GM20431 (cell line): Measurements from ENCODE around the gene THRB.
"Not testable (repeated sequence)": the region's sequence is repeated elsewhere in the genome, so short reads cannot be mapped to it uniquely, and the experiment has no call there.

ENCODE experiments used
- in situ Hi-C: fragments of 300-500 bp; cut with MseI, MboI; formaldehyde crosslinking; loops from one replicate; pipeline ENCODE4 v1.15.0; 2020; ENCODE audit warnings: low sequenced_read_pairs; ENCODE audit not compliant: unreplicated experiment

The THRB gene

DNA sequence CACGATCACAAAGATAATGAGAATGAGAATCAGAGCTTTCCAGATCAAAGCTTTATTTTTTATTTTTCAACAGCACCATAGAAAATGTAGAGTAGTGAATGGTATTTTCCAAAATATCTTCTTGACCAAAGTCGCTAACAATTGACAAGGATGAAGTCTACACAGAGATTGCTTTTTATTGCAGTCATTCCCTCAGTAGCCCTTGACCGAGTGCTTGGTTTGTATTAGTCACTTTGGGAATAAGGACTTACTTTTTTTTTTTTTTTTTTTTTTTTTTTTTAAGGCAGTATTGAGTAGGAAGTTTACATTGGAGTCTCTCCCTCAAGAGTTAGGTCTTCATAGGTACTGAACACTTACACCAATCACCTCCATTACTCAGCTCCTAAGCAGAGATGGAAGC lies 39.8 kb downstream of the THRB start:
- in situ Hi-C loops = no loop called here

DNA sequence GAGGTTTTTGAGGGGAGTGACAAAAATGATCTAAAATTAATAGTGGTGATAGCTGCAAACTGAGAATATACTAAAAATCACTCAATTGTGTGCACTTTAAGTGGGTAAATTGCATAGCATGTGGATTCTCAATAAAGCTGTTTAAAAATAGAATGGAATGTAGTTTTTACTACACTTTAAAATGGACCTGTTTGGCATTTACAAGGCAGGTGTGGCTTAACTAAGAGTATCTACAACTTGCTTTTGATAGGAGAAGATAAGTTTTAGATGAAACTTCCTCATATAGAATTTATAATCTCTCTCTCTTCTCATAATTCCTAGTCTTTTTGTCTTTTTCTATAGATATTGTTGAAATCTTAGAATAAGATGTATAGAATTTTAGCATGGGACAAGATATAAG lies 40.3 kb downstream of the THRB start:
- in situ Hi-C loops = no loop called here

DNA sequence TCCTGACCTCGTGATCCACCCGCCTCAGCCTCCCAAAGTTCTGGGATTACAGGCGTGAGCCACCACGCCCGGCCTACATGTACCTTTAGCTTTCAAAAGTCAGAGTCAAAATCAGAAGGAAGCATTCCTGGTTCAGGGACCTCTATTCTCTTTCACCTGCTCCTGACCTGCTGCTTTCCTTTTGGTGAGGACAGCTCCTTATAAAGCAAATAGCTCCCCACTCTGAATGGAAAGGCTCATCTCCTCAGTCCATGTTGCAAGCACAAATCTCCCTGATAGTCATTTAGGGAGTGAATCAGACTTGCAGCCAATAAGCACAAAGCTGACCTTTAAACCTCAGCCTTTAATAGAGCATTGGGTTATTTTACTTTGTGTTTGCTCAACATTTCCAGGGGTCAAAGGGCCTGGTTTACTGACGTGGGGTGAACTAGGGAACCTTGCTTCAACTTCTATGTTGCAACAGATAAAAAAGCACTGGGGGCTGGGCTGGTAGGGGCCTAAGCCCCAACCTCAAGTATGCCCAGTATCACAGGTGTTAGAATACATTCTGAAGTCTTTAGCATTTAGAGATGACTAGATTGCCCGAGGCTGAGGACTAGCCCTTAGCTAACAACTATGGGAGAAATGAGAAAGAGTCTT lies 43.1 kb downstream of the THRB start:
- in situ Hi-C loops = no loop called here

DNA sequence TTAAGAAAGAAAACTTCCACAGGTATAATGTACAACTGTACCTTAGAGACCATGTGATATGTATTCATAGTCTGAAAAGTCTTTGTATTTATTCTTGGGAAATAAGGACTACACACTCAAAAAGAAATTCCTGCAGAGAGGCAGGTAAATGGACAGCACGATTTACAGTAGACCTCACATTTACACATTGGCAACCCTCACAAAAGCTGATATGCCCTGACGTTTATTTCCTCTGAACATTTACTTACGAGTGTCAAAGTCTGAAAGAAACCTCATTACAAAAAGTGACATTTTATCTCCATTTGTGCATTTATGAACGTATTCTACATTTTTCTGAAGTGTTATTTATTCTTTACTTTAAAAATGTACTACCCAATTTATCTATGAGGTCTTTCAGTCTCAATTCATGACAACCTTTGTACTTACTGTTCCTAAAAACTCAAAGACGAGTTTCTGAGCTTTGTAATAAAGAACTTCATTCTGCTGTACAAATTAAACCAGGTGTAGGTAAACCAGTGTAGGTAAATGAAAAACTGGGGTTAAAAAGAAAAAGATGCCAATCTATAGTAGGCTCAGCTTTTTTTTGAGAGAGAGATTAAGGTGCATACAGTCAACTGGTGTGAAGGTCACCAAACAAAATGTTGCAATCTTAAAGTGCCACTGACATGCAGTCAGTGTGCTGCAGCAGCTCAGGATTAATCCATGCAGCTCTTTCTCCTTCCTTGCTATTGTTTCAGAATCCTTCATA lies 44.3 kb downstream of the THRB start:
- in situ Hi-C loops = no loop called here

- in situ Hi-C loops = no loop called here
Observed at GRCh38 chr3:24447836-24448235, 46.8 kb downstream of the THRB start.

- in situ Hi-C loops = no loop called here
Observed at GRCh38 chr3:24446032-24446431, 48.6 kb downstream of the THRB start.

DNA sequence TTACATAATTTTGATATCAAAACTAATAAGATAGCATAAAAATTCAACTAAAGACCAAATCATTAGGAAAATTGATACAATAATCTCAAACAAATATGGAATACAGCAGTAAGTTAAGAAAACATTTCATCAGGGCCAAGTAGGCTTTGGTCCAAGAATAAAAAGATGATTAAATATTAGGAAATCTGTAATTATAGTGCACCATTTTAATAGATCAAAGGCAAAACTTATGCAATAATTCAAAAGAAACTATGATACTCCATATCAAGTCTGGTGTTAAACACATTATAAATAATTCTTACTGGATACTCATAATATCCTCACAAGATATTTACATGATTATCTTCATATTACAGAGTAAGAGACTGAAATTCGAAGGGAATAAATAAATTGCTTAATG lies 51.2 kb downstream of the THRB start:
- in situ Hi-C loops = no loop called here

DNA sequence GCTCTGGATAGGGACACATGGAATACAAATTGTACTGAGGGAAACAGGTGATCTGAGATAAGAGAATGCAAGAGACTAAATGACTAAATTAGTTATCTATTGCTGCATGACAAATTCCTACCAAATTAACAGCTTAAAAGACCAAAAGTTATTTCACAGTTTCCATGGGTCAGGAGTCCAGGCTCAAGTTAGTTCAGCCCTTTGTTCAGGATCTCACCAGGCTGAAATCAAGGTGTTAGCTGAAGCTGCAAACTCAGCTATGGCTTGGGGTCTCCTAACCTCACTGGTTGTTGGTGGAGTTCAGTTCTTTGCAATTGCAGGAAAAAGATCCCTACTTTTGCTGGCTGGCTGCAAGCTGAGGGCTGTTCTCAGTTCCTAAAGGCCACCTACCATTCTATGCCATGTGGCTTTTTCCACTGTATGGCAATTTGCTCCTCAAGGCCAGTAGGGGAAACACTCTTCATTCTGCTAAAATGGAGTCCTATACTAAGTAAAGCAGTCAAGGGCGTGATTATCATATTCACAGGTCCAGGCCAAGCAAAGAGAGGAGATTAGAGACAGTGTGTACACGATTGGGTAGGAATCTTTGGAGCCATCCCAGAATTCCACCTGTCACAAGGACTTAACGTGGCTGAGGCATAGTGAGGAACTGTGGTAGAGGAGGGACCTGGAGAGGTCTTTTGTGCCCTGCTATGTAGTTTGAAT lies 53.7 kb downstream of the THRB start:
- in situ Hi-C loops = no loop called here

- in situ Hi-C loops = no loop called here
Observed at GRCh38 chr3:24439021-24439420, 55.6 kb downstream of the THRB start.

DNA sequence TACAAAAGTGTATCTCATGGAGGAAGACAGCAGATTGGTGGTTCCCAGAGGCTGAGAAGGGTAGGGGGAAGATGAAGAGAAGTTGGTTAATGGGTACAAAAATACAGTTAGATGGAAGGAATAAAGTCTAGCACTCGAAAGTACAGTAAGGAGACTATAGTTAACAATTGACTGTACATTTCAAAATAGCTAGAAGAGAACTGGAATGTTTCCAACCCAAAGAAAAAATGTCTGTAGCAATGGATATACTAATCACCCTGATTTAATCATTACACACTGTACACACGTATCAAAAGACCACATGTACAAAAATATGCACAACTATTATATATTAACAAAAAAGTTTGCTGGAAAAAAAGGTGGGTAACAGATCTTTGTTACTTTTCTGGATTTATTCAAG lies 57.3 kb downstream of the THRB start:
- in situ Hi-C loops = no loop called here

DNA sequence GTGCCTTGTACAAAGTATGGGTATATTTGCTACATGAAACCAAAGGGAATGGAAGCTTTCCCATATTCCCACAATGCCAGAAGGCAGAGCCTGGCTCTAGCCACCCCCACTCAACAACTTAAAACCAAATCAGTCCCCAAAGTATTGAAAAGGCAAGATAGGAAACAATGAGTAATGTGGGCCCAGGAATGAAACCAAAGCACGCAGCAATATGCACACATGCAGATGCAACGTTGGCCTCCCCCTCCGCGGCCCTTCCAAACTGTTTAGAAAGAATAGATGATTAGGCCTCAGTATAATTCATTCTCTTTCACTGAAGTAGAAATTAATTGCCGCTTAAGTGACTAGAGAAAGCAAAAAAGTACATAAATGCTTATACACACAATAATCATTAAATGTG lies 59.1 kb downstream of the THRB start:
- in situ Hi-C loops = no loop called here

DNA sequence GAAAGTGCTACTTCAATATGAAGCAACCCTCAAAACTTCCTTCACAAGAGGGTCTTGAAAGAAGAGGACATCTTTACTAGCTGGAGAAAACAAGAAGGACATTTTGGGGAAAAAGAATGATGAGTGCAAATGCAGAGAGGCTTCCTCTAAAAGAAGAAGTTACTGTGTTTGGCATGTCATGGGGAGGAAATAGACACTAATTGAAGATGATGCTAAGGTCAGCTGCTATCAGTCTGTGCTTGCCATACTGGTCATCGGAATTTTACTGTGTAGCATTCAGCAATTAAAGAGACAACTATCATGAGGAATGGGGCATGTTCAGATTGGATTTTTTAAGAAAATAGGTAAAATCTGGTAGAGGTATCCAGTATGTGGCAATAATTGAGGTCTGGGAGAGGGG lies 60.0 kb downstream of the THRB start:
- in situ Hi-C loops = no loop called here

GRCh38 chr3:24433838-24434591 lies 60.6 kb downstream of the THRB start:
- in situ Hi-C loops = no loop called here

DNA sequence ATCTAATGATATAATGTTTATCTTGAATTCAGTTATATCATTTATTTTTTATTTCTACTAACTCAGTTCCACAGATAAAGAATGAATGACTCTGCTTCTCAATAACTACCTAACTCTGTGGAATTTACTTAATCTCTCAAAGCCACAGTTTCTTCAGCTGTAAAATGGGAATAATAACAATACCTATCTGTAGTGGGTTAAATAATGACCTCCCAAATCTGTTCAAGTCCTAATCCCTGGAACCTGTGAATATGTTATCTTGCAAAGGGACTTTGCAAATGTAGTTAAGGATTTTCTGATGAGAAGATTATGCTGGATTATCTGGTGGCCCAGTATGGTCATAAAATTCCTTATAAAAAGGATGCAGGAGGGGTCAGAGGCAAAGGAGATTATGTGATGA lies 61.7 kb downstream of the THRB start:
- in situ Hi-C loops = no loop called here

DNA sequence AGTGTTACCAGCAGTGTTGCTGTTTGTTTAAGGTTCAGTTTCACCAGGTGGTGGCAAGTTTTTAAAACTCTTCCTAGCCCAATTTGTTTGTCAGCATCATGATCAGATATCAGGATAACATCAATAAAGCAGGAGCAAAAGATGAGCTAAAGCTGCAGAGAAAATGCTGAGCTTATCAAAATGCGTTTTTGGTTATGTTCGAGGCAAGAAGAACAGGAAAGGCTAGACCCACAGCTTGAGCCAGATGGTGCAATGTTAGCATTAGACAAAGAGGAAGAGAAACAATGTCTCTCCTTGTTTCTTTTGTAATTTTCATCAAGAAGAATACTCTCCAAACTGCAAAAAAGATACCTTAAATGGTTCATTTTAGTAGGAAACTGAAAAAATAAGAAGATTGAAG lies 66.2 kb downstream of the THRB start:
- in situ Hi-C loops = no loop called here

GRCh38 chr3:24426896-24427295 lies 67.8 kb downstream of the THRB start:
- in situ Hi-C loops = no loop called here

DNA sequence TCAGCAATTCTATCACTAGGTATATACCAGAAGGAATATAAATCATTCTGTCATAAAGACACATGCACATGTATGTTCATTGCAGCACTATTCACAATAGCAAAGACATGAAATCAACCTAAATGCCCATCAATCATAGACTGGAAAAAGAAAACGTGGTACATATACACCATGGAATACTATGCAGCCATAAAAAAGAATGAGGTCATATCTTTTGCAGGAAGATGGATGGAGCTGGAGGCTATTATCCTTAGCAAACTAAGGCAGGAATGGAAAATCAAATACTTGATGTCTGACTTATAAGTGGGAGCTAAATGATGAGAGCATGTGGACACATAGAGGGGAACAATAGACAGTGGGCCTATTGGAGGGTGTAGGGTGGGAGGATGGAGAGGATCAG lies 73.8 kb downstream of the THRB start:
- in situ Hi-C loops = not testable (repeated sequence)

GRCh38 chr3:24420224-24420623 lies 74.4 kb downstream of the THRB start:
- in situ Hi-C loops = no loop called here

GRCh38 chr3:24419067-24419791 lies 75.4 kb downstream of the THRB start:
- in situ Hi-C loops = no loop called here

GRCh38 chr3:24417730-24418129 lies 76.9 kb downstream of the THRB start:
- in situ Hi-C loops = no loop called here
